HG03280 (cell line): ENCODE measurements around the gene RNASEH2B.

Source experiments
- ATAC-seq: cut with Tn5 transposase; IDR thresholded peaks from one replicate; pipeline ENCODE4 v1.9.1; 2021; ENCODE audit warnings: mild to moderate bottlenecking, moderate library complexity; ENCODE audit not compliant: unreplicated experiment

RNASEH2B gene

GRCh38 chr13:50909605-50910484 lies at the start of gene RNASEH2B:
Gene RNASEH2B, plus strand, starts transcription at chr13:50909791. Its CDS starts 286 bp downstream, at chr13:50910077.
- peak; percentile 77 for ATAC-seq

GRCh38 chr13:50864492-50864891 lies 45.1 kb upstream of the RNASEH2B start:
- ATAC-seq = no peak

GRCh38 chr13:50866817-50867636 lies 42.6 kb upstream of the RNASEH2B start:
- ATAC-seq = no peak

GRCh38 chr13:50867637-50867945 lies 42.0 kb upstream of the RNASEH2B start:
- no peak for ATAC-seq

GRCh38 chr13:50871405-50871804 lies 38.2 kb upstream of the RNASEH2B start:
- no peak for ATAC-seq

- no peak for ATAC-seq
These were observed 36.1 kb upstream of the RNASEH2B start for GRCh38 chr13:50873467-50873866.

GRCh38 chr13:50873991-50874390 lies 35.6 kb upstream of the RNASEH2B start:
- no peak for ATAC-seq

GRCh38 chr13:50882816-50883435 lies 26.7 kb upstream of the RNASEH2B start:
- no peak for ATAC-seq

GRCh38 chr13:50883728-50884127 lies 25.9 kb upstream of the RNASEH2B start:
- no peak for ATAC-seq

- ATAC-seq = no peak
These were observed 25.3 kb upstream of the RNASEH2B start for GRCh38 chr13:50884265-50884664.

- no peak for ATAC-seq
These were observed 22.4 kb upstream of the RNASEH2B start for GRCh38 chr13:50887151-50887550.

GRCh38 chr13:50888362-50888761 lies 21.2 kb upstream of the RNASEH2B start:
- no peak for ATAC-seq

GRCh38 chr13:50889317-50889716 lies 20.3 kb upstream of the RNASEH2B start:
- ATAC-seq = no peak

GRCh38 chr13:50891206-50891605 lies 18.4 kb upstream of the RNASEH2B start:
- no peak for ATAC-seq

GRCh38 chr13:50892210-50892944 lies 17.2 kb upstream of the RNASEH2B start:
- ATAC-seq = no peak

GRCh38 chr13:50893211-50893852 lies 16.3 kb upstream of the RNASEH2B start:
- ATAC-seq = peak; percentile 83

- no peak for ATAC-seq
These were observed 15.6 kb upstream of the RNASEH2B start for GRCh38 chr13:50894012-50894411.

- ATAC-seq = no peak
These were observed 15.1 kb upstream of the RNASEH2B start for GRCh38 chr13:50894504-50894903.

GRCh38 chr13:50898338-50898737 lies 11.3 kb upstream of the RNASEH2B start:
- ATAC-seq = no peak

GRCh38 chr13:50901701-50902100 lies 7.9 kb upstream of the RNASEH2B start:
- ATAC-seq = no peak
